GM19324 (cell line): ENCODE data around the gene SPG21.

Experiments used
- ATAC-seq: cut with Tn5 transposase; IDR thresholded peaks from one replicate; pipeline ENCODE4 v1.9.1; 2021; ENCODE audit warnings: mild to moderate bottlenecking, moderate library complexity; ENCODE audit not compliant: unreplicated experiment, low FRiP score

The SPG21 gene

GRCh38 chr15:64993290-64993689, 3.6 kb upstream of the SPG21 start:
- ATAC-seq = no peak

DNA sequence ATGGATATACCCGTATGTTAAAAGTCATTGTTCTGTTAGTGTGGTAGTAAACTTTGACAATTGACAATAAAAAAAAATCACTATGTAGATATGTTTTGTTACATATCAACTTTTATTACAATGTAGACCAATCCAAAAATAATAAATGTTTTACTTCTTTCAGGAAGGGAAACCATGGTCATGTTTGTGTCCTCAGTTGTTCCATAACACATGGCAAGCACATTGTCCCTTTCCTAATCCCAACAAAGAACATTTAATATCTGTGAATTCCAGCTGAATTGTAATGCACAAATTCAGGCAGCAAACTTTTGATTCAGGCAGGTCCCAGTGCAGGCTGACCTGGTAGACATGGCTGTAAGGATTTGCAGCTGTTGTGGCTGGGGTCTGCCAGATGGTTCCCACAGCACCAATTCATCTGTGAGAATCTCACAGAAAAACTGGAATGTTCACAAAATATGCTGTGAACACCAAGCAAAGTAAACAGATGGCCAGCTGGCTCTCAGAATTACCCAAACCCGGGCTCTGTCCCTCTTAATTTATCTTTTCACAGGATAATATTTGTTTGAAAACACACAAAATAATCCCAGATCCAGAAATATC, 1.9 kb upstream of the SPG21 start:
- no peak for ATAC-seq

DNA sequence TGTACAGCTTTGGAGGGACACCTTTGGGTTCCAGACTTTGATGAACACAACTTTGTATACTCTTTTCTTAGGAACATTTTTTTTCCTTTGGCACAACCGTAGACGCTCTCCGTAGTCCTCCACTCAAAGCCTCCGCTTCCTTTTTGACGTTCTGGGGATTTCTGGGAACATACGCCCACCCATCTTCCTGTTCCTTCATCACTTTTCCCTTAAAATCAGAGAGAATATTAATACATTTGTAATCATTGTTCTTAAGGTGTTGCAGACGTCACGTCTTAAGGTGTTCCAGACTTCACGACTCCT, 405 bp upstream of the SPG21 start:
- no peak for ATAC-seq

DNA sequence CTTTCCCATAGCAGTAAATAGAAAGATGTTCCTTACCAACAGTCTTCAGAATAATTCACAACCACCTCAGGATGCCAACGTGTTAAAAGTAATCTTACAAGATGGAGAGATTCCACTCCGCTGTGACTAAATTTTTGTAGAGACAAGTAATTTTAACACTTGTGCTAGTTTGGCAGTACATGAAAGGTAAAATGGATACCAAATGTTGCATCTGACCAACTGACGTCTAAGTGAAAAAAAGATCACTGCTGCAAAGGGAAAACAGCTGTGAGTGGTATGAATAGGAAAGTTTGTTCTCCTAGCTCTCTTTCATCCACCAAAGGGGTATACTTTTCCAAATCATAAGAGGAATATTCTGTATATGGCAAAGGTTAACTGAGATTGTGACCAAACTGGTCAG, 2.6 kb downstream of the SPG21 start:
- no peak for ATAC-seq

- no peak for ATAC-seq
These were observed 4.2 kb downstream of the SPG21 start for GRCh38 chr15:64985366-64986033.

- no peak for ATAC-seq
These were observed 7.2 kb downstream of the SPG21 start for GRCh38 chr15:64982472-64982871.

GRCh38 chr15:64981812-64982431, 7.8 kb downstream of the SPG21 start:
- no peak for ATAC-seq

DNA sequence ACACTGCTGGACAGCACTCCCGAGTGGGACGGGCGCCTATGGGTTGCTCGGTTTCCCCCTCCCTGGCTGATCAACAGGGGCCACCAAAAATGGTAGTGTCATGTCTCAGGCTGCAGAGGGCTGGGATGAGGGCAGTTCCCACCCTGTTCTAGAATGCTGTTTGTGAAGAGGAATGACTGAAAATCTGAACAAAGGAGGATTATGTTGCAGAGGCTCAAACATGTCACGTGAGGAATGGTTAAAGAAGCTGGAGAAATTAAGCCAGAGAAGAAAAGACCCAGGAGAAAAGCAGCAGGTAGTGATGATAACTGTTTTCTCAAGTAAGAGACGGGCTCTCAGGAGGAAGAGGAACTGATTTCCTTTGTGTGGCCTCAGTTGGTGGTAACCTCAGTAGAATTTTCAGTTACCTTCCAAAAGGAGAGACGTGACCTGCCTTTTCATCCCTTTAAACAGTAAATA, 10.4 kb downstream of the SPG21 start:
- no peak for ATAC-seq

DNA sequence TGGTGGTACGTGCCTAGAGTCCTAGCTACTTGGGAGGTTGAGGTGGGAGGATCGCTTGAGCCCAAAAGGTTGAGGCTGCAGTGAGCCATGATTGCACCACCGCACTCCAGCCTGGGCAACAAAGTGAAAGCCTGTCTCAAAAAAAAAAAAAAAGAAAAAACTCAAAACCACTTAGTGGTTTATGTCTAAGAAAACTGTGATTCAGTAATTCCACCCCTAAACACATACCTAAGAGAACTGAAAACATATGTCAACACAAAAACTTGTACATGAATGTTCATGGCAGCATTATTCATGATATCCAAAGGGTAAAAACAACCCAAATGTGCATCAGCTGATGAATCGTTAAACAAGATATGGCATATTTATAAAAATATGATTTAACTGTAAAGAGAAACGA, 14.3 kb downstream of the SPG21 start:
- no peak for ATAC-seq

GRCh38 chr15:64970698-64971097, 19.0 kb downstream of the SPG21 start:
- no peak for ATAC-seq

- ATAC-seq = no peak
These were observed 20.3 kb downstream of the SPG21 start for GRCh38 chr15:64969401-64969800.

GRCh38 chr15:64961013-64961412, 28.7 kb downstream of the SPG21 start:
- no peak for ATAC-seq

GRCh38 chr15:64960153-64960552, 29.6 kb downstream of the SPG21 start:
- no peak for ATAC-seq

DNA sequence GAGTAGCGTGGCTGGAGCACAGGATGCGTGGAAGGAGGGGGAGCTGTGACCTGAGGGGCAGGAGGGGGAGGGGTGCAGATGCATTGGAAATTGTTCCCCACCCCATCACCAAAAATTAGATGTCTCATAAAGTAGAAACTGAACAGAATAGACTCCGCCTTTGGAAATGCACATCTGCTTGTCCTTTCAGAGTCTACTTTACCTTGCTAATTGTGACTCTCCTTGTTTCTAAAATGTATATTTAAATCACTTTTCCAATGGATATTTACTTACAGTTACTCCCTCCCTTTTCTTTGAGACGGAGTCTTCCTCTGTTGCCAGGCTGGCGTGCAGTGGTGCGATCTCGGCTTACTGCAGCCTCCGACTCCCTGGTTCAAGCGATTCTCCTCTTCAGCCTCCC, 30.6 kb downstream of the SPG21 start:
- ATAC-seq = no peak

- ATAC-seq = no peak
These were observed 35.3 kb downstream of the SPG21 start for GRCh38 chr15:64954395-64954794.

- no peak for ATAC-seq
These were observed 37.8 kb downstream of the SPG21 start for GRCh38 chr15:64951777-64952418.

GRCh38 chr15:64950888-64951287, 38.8 kb downstream of the SPG21 start:
- no peak for ATAC-seq

- no peak for ATAC-seq
These were observed 40.1 kb downstream of the SPG21 start for GRCh38 chr15:64949383-64950186.

- no peak for ATAC-seq
These were observed 40.8 kb downstream of the SPG21 start for GRCh38 chr15:64948916-64949315.

DNA sequence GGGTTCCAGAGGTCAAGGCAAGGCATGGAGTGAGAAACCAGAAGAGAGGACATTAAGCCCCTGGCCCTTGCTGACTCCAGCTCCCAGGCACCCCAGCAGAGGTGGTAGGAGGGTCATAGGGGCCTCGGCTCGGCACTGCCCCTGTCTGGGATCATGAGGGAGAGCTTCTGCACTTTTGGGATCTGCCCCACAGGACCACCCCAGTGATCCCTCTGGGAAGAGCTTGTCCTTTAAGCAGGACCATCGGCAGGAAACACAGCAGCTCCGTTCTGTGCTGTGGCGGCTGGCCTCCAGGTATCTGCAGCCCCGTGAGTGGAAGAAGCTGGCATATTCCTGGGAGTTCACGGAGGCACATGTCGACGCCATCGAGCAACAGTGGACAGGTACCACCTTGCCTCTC, 42.5 kb downstream of the SPG21 start:
- no peak for ATAC-seq

DNA sequence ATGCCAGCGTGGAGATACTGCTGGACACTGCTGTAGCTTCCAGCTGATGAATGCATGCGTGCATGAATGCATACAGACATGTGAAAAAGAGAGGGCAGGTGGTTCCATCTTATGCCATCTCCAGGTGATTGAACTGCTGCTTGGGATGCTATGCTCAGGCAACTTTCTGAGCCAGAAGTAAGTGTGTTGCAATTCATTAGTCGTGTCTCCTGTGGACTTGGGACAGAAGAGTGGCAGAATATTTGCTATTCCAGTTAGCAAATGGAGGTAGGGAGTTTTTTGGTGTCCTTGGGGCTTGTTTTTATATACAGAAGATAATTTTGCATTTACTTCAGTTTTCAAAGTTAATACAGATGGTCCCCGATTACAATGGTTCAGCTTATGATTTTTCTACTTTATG, 44.8 kb downstream of the SPG21 start:
- no peak for ATAC-seq
